GM23338 (cell line): ENCODE measurements around the gene KIAA2012. TPM values are rescaled to one million over a fixed set of nuclear protein-coding genes. Genes with fewer than 3 reads are reported as not detected.

Experiments
- ATAC-seq: fragments of 200-7000 bp; cut with Tn5 transposase; 3 replicates; pipeline ENCODE4 v1.9.1; 2020
- DNase-seq: peaks from one replicate; pipeline ENCODE4 v3.0.0-alpha.2; 2015; ENCODE audit warnings: low spot score
- H2AFZ ChIP-seq: fragments of 200-600 bp; sonication (generic); 2 replicates; pipeline ENCODE4 v1.8.0; 2016; ENCODE audit warnings: antibody characterized with exemption, mild to moderate bottlenecking, moderate library complexity
- H3F3A ChIP-seq: fragments of 200-600 bp; sonication (generic); replicated peaks from 2 replicates; pipeline ENCODE4 v1.8.0; 2017; ENCODE audit warnings: antibody characterized with exemption, mixed run types, low read depth
- H3K27ac ChIP-seq: fragments of 200-600 bp; sonication (generic); 2 replicates; pipeline ENCODE4 v1.6.1; 2016; ENCODE audit warnings: low read depth
- H3K27me3 ChIP-seq: fragments of 200-600 bp; sonication (generic); 2 replicates; pipeline ENCODE4 v1.8.0; 2016; ENCODE audit warnings: mild to moderate bottlenecking, mixed run types, moderate library complexity; ENCODE audit not compliant: insufficient read depth
- H3K36me3 ChIP-seq: fragments of 200-600 bp; sonication (generic); 2 replicates; pipeline ENCODE4 v1.8.0; 2016; ENCODE audit warnings: mild to moderate bottlenecking; ENCODE audit not compliant: insufficient read depth
- H3K4me1 ChIP-seq: fragments of 200-600 bp; sonication (generic); 2 replicates; pipeline ENCODE4 v1.8.0; 2016; ENCODE audit warnings: mild to moderate bottlenecking, moderate library complexity; ENCODE audit not compliant: insufficient read depth
- H3K4me2 ChIP-seq: fragments of 200-600 bp; sonication (generic); 2 replicates; pipeline ENCODE4 v1.7.1; 2017; ENCODE audit warnings: mixed run types
- H3K4me3 ChIP-seq: fragments of 200-600 bp; sonication (generic); 2 replicates; pipeline ENCODE4 v1.6.1; 2016; ENCODE audit warnings: mixed run types
- H3K79me2 ChIP-seq: fragments of 200-600 bp; sonication (generic); replicated peaks from 2 replicates; pipeline ENCODE4 v1.8.0; 2017; ENCODE audit warnings: mild to moderate bottlenecking; ENCODE audit not compliant: insufficient read depth
- H3K9me2 ChIP-seq: fragments of 200-600 bp; sonication (generic); 2 replicates; pipeline ENCODE4 v1.8.0; 2017; ENCODE audit not compliant: insufficient read depth
- H4K20me1 ChIP-seq: fragments of 200-600 bp; sonication (generic); replicated peaks from 2 replicates; pipeline ENCODE4 v1.8.0; 2017; ENCODE audit warnings: mild to moderate bottlenecking; ENCODE audit not compliant: insufficient read depth
- H3K27ac Mint-ChIP-seq: 2 replicates; pipeline ENCODE4 v1.8.0; 2020; ENCODE audit warnings: inconsistent platforms, mild to moderate bottlenecking, moderate library complexity, mixed read lengths
- H3K27me3 Mint-ChIP-seq: 3 replicates; pipeline ENCODE4 v1.8.0; 2022; ENCODE audit warnings: low read depth, mild to moderate bottlenecking, moderate library complexity, mixed read lengths, inconsistent platforms; ENCODE audit not compliant: insufficient read depth, poor library complexity
- H3K36me3 Mint-ChIP-seq: 3 replicates; pipeline ENCODE4 v1.8.0; 2021; ENCODE audit warnings: low read depth, mild to moderate bottlenecking, inconsistent platforms, moderate library complexity, mixed read lengths
- H3K4me1 Mint-ChIP-seq: 3 replicates; pipeline ENCODE4 v1.8.0; 2020; ENCODE audit warnings: mild to moderate bottlenecking, inconsistent platforms, mixed read lengths
- H3K4me3 Mint-ChIP-seq: 3 replicates; pipeline ENCODE4 v1.8.0; 2021; ENCODE audit warnings: moderate library complexity, mild to moderate bottlenecking, inconsistent platforms, mixed read lengths
- H3K9me3 Mint-ChIP-seq: 3 replicates; pipeline ENCODE4 v1.8.0; 2020; ENCODE audit warnings: moderate library complexity, mild to moderate bottlenecking, inconsistent platforms, mixed read lengths
- CREB1 ChIP-seq: fragments of 250-450 bp; sonication (Bioruptor Pico); IDR thresholded peaks from 2 replicates; pipeline ENCODE4 v1.5.0; 2020; ENCODE audit warnings: low read depth, mild to moderate bottlenecking, moderate library complexity
- JUNB ChIP-seq: IDR thresholded peaks from one replicate; pipeline ENCODE4 v1.6.1; 2016; ENCODE audit warnings: antibody characterized with exemption; ENCODE audit not compliant: unreplicated experiment
- polyA plus RNA-seq: library from polyadenylated mRNA; unstranded; fragments of >200 nt; fragmentation: Nextera tagmentation; extraction: Ambion mirVana; gene quantifications from 2 replicates; pipeline ENCODE4 v1.2.1, GENCODE V29; 2016
- total RNA-seq: library from RNA; depleted of rRNA; stranded (reverse); fragments of >200 nt; shearing (Covaris generic); gene quantifications from 2 replicates; pipeline ENCODE4 v1.2.3, GENCODE V29; 2014
- TF ChIP-seq, protein P1 (sequence below), 2 experiments: fragments of 200-600 bp in 1 of 2; sonication (generic) in 1 of 2; conservative IDR thresholded peaks; 2 replicates each; pipeline versions ENCODE4 v1.5.1 to v1.6.1; 2016 to 2017; ENCODE audit warnings: antibody characterized with exemption in 2 of 2, low read depth in 2 of 2, mild to moderate bottlenecking in 2 of 2, moderate library complexity in 1 of 2
- TF ChIP-seq, protein P2 (sequence below): fragments of 250-450 bp; sonication (Bioruptor Pico); IDR thresholded peaks from 2 replicates; pipeline ENCODE4 v1.5.0; 2020; ENCODE audit warnings: mild to moderate bottlenecking, moderate library complexity

Gene KIAA2012
- total and polyA plus RNA-seq, 2 experiments from 2014 or later = 0.03 to 0.08 TPM

DNA sequence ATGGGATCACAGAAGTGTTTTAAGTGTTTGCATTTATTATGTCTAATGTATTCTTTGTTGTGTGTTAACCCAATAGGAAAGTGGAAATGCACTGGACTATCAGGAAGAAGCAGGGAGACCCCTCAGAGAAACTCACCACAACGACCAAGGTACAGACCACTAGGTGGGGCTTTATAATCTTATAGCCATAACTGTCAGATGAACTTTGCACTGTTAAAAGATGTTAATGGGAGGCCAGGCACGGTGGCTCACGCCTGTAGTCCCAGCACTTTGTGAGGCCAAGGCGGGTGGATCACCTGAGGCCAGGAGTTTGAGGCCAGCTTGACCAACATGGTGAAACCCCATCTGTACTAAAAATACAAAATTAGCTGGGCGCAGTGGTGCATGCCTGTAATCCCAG lies 92.2 kb downstream of the KIAA2012 start:
- H3K4me1 ChIP-seq = peaks cover 5% of the 10 kb centered on the region; the same call in 1 of the 2 replicates
- no peaks in the 10 kb centered on the region for H3K79me2 ChIP-seq
- no peak overlapping the region for H3K4me3 ChIP-seq
- H3K9me2 ChIP-seq = no peaks in the 10 kb centered on the region
- no peak overlapping the region for H3K4me2 ChIP-seq
- H3K36me3 ChIP-seq = no peaks in the 10 kb centered on the region
- no peak overlapping the region for H3K27ac ChIP-seq
- ATAC-seq = no peak
- Mint-ChIP-seq H3K36me3 (no peaks in the 10 kb centered on the region), H3K27me3 (peaks cover 7% of the 10 kb centered on the region), H3K9me3 (no peaks in the 10 kb centered on the region), H3K4me3 (no peak overlapping the region), H3K27ac (no peak overlapping the region), H3K4me1 (peaks cover 6% of the 10 kb centered on the region)
- H3F3A ChIP-seq = 0 out of 2 replicates have a peak, but pooled peaks cover 3% of the 10 kb centered on the region
- H4K20me1 ChIP-seq = no peaks in the 10 kb centered on the region
- H2AFZ ChIP-seq = no peak overlapping the region
- peaks cover 3% of the 10 kb centered on the region for H3K27me3 ChIP-seq
- TF ChIP-seq, protein P1, sequence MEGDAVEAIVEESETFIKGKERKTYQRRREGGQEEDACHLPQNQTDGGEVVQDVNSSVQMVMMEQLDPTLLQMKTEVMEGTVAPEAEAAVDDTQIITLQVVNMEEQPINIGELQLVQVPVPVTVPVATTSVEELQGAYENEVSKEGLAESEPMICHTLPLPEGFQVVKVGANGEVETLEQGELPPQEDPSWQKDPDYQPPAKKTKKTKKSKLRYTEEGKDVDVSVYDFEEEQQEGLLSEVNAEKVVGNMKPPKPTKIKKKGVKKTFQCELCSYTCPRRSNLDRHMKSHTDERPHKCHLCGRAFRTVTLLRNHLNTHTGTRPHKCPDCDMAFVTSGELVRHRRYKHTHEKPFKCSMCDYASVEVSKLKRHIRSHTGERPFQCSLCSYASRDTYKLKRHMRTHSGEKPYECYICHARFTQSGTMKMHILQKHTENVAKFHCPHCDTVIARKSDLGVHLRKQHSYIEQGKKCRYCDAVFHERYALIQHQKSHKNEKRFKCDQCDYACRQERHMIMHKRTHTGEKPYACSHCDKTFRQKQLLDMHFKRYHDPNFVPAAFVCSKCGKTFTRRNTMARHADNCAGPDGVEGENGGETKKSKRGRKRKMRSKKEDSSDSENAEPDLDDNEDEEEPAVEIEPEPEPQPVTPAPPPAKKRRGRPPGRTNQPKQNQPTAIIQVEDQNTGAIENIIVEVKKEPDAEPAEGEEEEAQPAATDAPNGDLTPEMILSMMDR (conservative IDR thresholded peaks at IDR 0.05; ENCODE audit: low read depth in 2 of 2) = peak; percentile 30 to 32; a peak in 3 of 4 replicates
- TF ChIP-seq, protein P2, sequence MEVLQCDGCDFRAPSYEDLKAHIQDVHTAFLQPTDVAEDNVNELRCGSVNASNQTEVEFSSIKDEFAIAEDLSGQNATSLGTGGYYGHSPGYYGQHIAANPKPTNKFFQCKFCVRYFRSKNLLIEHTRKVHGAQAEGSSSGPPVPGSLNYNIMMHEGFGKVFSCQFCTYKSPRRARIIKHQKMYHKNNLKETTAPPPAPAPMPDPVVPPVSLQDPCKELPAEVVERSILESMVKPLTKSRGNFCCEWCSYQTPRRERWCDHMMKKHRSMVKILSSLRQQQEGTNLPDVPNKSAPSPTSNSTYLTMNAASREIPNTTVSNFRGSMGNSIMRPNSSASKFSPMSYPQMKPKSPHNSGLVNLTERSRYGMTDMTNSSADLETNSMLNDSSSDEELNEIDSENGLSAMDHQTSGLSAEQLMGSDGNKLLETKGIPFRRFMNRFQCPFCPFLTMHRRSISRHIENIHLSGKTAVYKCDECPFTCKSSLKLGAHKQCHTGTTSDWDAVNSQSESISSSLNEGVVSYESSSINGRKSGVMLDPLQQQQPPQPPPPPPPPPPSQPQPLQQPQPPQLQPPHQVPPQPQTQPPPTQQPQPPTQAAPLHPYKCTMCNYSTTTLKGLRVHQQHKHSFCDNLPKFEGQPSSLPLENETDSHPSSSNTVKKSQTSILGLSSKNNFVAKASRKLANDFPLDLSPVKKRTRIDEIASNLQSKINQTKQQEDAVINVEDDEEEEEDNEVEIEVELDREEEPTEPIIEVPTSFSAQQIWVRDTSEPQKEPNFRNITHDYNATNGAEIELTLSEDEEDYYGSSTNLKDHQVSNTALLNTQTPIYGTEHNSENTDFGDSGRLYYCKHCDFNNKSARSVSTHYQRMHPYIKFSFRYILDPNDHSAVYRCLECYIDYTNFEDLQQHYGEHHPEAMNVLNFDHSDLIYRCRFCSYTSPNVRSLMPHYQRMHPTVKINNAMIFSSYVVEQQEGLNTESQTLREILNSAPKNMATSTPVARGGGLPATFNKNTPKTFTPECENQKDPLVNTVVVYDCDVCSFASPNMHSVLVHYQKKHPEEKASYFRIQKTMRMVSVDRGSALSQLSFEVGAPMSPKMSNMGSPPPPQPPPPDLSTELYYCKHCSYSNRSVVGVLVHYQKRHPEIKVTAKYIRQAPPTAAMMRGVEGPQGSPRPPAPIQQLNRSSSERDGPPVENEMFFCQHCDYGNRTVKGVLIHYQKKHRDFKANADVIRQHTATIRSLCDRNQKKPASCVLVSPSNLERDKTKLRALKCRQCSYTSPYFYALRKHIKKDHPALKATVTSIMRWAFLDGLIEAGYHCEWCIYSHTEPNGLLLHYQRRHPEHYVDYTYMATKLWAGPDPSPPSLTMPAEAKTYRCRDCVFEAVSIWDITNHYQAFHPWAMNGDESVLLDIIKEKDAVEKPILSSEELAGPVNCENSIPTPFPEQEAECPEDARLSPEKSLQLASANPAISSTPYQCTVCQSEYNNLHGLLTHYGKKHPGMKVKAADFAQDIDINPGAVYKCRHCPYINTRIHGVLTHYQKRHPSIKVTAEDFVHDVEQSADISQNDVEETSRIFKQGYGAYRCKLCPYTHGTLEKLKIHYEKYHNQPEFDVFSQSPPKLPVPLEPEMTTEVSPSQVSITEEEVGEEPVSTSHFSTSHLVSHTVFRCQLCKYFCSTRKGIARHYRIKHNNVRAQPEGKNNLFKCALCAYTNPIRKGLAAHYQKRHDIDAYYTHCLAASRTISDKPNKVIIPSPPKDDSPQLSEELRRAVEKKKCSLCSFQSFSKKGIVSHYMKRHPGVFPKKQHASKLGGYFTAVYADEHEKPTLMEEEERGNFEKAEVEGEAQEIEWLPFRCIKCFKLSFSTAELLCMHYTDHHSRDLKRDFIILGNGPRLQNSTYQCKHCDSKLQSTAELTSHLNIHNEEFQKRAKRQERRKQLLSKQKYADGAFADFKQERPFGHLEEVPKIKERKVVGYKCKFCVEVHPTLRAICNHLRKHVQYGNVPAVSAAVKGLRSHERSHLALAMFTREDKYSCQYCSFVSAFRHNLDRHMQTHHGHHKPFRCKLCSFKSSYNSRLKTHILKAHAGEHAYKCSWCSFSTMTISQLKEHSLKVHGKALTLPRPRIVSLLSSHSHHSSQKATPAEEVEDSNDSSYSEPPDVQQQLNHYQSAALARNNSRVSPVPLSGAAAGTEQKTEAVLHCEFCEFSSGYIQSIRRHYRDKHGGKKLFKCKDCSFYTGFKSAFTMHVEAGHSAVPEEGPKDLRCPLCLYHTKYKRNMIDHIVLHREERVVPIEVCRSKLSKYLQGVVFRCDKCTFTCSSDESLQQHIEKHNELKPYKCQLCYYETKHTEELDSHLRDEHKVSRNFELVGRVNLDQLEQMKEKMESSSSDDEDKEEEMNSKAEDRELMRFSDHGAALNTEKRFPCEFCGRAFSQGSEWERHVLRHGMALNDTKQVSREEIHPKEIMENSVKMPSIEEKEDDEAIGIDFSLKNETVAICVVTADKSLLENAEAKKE (CRISPR knock-in tag) = no peak
- DNase-seq = peak; percentile 23

GRCh38 chr2:202165945-202166344 lies 92.9 kb downstream of the KIAA2012 start:
- Histone ChIP-seq H3K36me3 (no peaks in the 10 kb centered on the region), H3K27me3 (peaks cover 10% of the 10 kb centered on the region), H3K9me2 (no peaks in the 10 kb centered on the region), H4K20me1 (no peaks in the 10 kb centered on the region), H3K4me2 (no peak overlapping the region), H3K4me3 (no peak overlapping the region), H3K4me1 (peaks cover 10% of the 10 kb centered on the region; the same call in 1 of the 2 replicates), H3K27ac (no peak overlapping the region), H3F3A (0 out of 2 replicates have a peak, but pooled peaks cover 6% of the 10 kb centered on the region), H3K79me2 (no peaks in the 10 kb centered on the region), H2AFZ (no peak overlapping the region)
- DNase-seq (no peak), ATAC-seq (no peak)
- Mint-ChIP-seq H3K27ac (no peak overlapping the region), H3K36me3 (no peaks in the 10 kb centered on the region), H3K27me3 (peaks cover 11% of the 10 kb centered on the region), H3K9me3 (no peaks in the 10 kb centered on the region), H3K4me1 (peaks cover 12% of the 10 kb centered on the region), H3K4me3 (no peak overlapping the region)
- TF ChIP-seq JUNB (no peak), CREB1 (CRISPR knock-in tag) (no peak)
